SJSA1 (cell line): Measurements from ENCODE around the gene PPP2R2C. TPM values are rescaled to one million over a fixed set of nuclear protein-coding genes. Genes with fewer than 3 reads are reported as not detected.

Source experiments
- DNase-seq, 2 experiments: peaks; one replicate each; pipeline ENCODE4 v3.0.0-alpha.2; 2015 to 2020; ENCODE audit warnings: low spot score in 2 of 2, low read depth in 1 of 2
- H3K27ac ChIP-seq: fragments of 250-450 bp; sonication (Bioruptor Pico); 2 replicates; pipeline ENCODE4 v1.5.1; 2020; ENCODE audit warnings: mild to moderate bottlenecking, moderate library complexity
- H3K27me3 ChIP-seq: fragments of 250-450 bp; sonication (Bioruptor Pico); replicated peaks from 2 replicates; pipeline ENCODE4 v1.5.1; 2020; ENCODE audit warnings: mild to moderate bottlenecking, moderate library complexity
- H3K36me3 ChIP-seq: fragments of 250-450 bp; sonication (Bioruptor Pico); 2 replicates; pipeline ENCODE4 v1.5.1; 2020; ENCODE audit warnings: mild to moderate bottlenecking
- H3K4me1 ChIP-seq: fragments of 250-450 bp; sonication (Bioruptor Pico); replicated peaks from 2 replicates; pipeline ENCODE4 v1.6.1; 2021; ENCODE audit warnings: mild to moderate bottlenecking
- H3K4me3 ChIP-seq: fragments of 250-450 bp; sonication (Bioruptor Pico); 2 replicates; pipeline ENCODE4 v1.5.1; 2020; ENCODE audit warnings: mild to moderate bottlenecking
- H3K9me3 ChIP-seq: fragments of 250-450 bp; sonication (Bioruptor Pico); replicated peaks from 2 replicates; pipeline ENCODE4 v1.5.1; 2020; ENCODE audit warnings: mild to moderate bottlenecking
- total RNA-seq: library from RNA; depleted of rRNA; stranded (reverse); fragments of >200 nt; shearing (Covaris generic); gene quantifications from 2 replicates; pipeline ENCODE4 v1.2.3, GENCODE V29; 2014

Gene PPP2R2C
- total RNA-seq, 1 experiment from 2014 or later: not detected

- Histone ChIP-seq H3K4me3 (no peak overlapping the region), H3K27ac (no peak overlapping the region), H3K27me3 (no peaks in the 10 kb centered on the region; the same call in 1 of the 2 replicates), H3K4me1 (no peaks in the 10 kb centered on the region), H3K36me3 (no peaks in the 10 kb centered on the region), H3K9me3 (no peaks in the 10 kb centered on the region)
- no peak for DNase-seq
Observed at GRCh38 chr4:6307891-6308290, 164.5 kb downstream of the PPP2R2C start.

- H3K4me1 ChIP-seq: no peaks in the 10 kb centered on the region
Observed at GRCh38 chr4:6307230-6307629, 165.2 kb downstream of the PPP2R2C start.

GRCh38 chr4:6306299-6306698 is 166.1 kb downstream of the PPP2R2C start:
- no peak for DNase-seq
- no peaks in the 10 kb centered on the region for H3K9me3 ChIP-seq

More at GRCh38 chr4:6307230-6307629, 165.2 kb downstream of the PPP2R2C start:
- Histone ChIP-seq H3K27me3 (no peaks in the 10 kb centered on the region; the same call in 1 of the 2 replicates), H3K4me3 (no peak overlapping the region), H3K36me3 (no peaks in the 10 kb centered on the region), H3K27ac (no peak overlapping the region), H3K9me3 (no peaks in the 10 kb centered on the region)
- DNase-seq: no peak

GRCh38 chr4:6303943-6304342 is 168.5 kb downstream of the PPP2R2C start:
- Histone ChIP-seq H3K36me3 (no peaks in the 10 kb centered on the region), H3K4me3 (no peak overlapping the region), H3K27ac (no peak overlapping the region), H3K27me3 (no peaks in the 10 kb centered on the region; the same call in 1 of the 2 replicates), H3K4me1 (no peaks in the 10 kb centered on the region), H3K9me3 (no peaks in the 10 kb centered on the region)
- DNase-seq: no peak

More at GRCh38 chr4:6306299-6306698, 166.1 kb downstream of the PPP2R2C start:
- no peak overlapping the region for H3K4me3 ChIP-seq
- no peaks in the 10 kb centered on the region for H3K36me3 ChIP-seq
- H3K4me1 ChIP-seq: no peaks in the 10 kb centered on the region
- no peaks in the 10 kb centered on the region; the same call in 1 of the 2 replicates for H3K27me3 ChIP-seq
- H3K27ac ChIP-seq: no peak overlapping the region

GRCh38 chr4:6302869-6303268 is 169.5 kb downstream of the PPP2R2C start:
- Histone ChIP-seq H3K9me3 (no peaks in the 10 kb centered on the region), H3K27ac (no peak overlapping the region), H3K4me3 (no peak overlapping the region), H3K4me1 (no peaks in the 10 kb centered on the region), H3K36me3 (no peaks in the 10 kb centered on the region), H3K27me3 (no peaks in the 10 kb centered on the region)
- DNase-seq: no peak

- Histone ChIP-seq H3K4me3 (no peak overlapping the region), H3K9me3 (no peaks in the 10 kb centered on the region), H3K27me3 (no peaks in the 10 kb centered on the region), H3K4me1 (no peaks in the 10 kb centered on the region), H3K36me3 (no peaks in the 10 kb centered on the region), H3K27ac (no peak overlapping the region)
- DNase-seq: no peak
Observed at GRCh38 chr4:6301732-6302442, 170.5 kb downstream of the PPP2R2C start.

GRCh38 chr4:6301051-6301731 is 171.2 kb downstream of the PPP2R2C start:
- Histone ChIP-seq H3K4me1 (no peaks in the 10 kb centered on the region), H3K27ac (no peak overlapping the region), H3K9me3 (no peaks in the 10 kb centered on the region), H3K27me3 (no peaks in the 10 kb centered on the region), H3K36me3 (no peaks in the 10 kb centered on the region), H3K4me3 (no peak overlapping the region)
- DNase-seq: no peak

- Histone ChIP-seq H3K27ac (no peak overlapping the region), H3K4me3 (no peak overlapping the region), H3K9me3 (no peaks in the 10 kb centered on the region), H3K27me3 (no peaks in the 10 kb centered on the region), H3K4me1 (no peaks in the 10 kb centered on the region), H3K36me3 (no peaks in the 10 kb centered on the region)
- no peak for DNase-seq
Observed at GRCh38 chr4:6300359-6300758, 172.1 kb downstream of the PPP2R2C start.

GRCh38 chr4:6299875-6300274 is 172.5 kb downstream of the PPP2R2C start:
- Histone ChIP-seq H3K27ac (no peak overlapping the region), H3K4me1 (no peaks in the 10 kb centered on the region), H3K36me3 (no peaks in the 10 kb centered on the region), H3K4me3 (no peak overlapping the region), H3K9me3 (no peaks in the 10 kb centered on the region), H3K27me3 (no peaks in the 10 kb centered on the region)
- no peak for DNase-seq

- Histone ChIP-seq H3K36me3 (no peaks in the 10 kb centered on the region), H3K9me3 (no peaks in the 10 kb centered on the region), H3K4me1 (no peaks in the 10 kb centered on the region), H3K27me3 (no peaks in the 10 kb centered on the region), H3K27ac (no peak overlapping the region), H3K4me3 (no peak overlapping the region)
- DNase-seq: no peak
Observed at GRCh38 chr4:6298852-6299251, 173.6 kb downstream of the PPP2R2C start.

GRCh38 chr4:6298035-6298434 is 174.4 kb downstream of the PPP2R2C start:
- Histone ChIP-seq H3K9me3 (no peaks in the 10 kb centered on the region), H3K27ac (no peak overlapping the region), H3K4me1 (no peaks in the 10 kb centered on the region), H3K27me3 (no peaks in the 10 kb centered on the region), H3K4me3 (no peak overlapping the region), H3K36me3 (no peaks in the 10 kb centered on the region)
- no peak for DNase-seq

GRCh38 chr4:6297266-6297815 is 175.1 kb downstream of the PPP2R2C start:
- Histone ChIP-seq H3K4me1 (no peaks in the 10 kb centered on the region), H3K27me3 (no peaks in the 10 kb centered on the region), H3K27ac (no peak overlapping the region), H3K9me3 (no peaks in the 10 kb centered on the region), H3K36me3 (no peaks in the 10 kb centered on the region), H3K4me3 (no peak overlapping the region)
- no peak for DNase-seq

- Histone ChIP-seq H3K36me3 (no peaks in the 10 kb centered on the region), H3K4me1 (no peaks in the 10 kb centered on the region), H3K4me3 (no peak overlapping the region), H3K9me3 (no peaks in the 10 kb centered on the region), H3K27ac (no peak overlapping the region), H3K27me3 (no peaks in the 10 kb centered on the region)
- no peak for DNase-seq
Observed at GRCh38 chr4:6296026-6296425, 176.4 kb downstream of the PPP2R2C start.

GRCh38 chr4:6295495-6295894 is 176.9 kb downstream of the PPP2R2C start:
- no peak overlapping the region for H3K4me3 ChIP-seq
- no peaks in the 10 kb centered on the region for H3K27me3 ChIP-seq
- no peaks in the 10 kb centered on the region for H3K9me3 ChIP-seq
- H3K27ac ChIP-seq: no peak overlapping the region
- DNase-seq: no peak
- no peaks in the 10 kb centered on the region for H3K4me1 ChIP-seq
- no peaks in the 10 kb centered on the region for H3K36me3 ChIP-seq
